Measurements from ENCODE around the gene ARL15. TPM values are rescaled to one million over a fixed set of nuclear protein-coding genes. Genes with fewer than 3 reads are reported as not detected.

ARL15 gene
- total and polyA plus RNA-seq, 2 donors (not counting 3 experiments of a cell fraction or from before 2014, with no cell fraction given): 11.9 to 24.4 TPM

GRCh38 chr5:54284586-54284985 lies 25.8 kb downstream of the ARL15 start:
- H3K4me1 ChIP-seq (ENCODE audit: control insufficient read depth, extremely low read depth, insufficient read depth, low read length): no peaks in the 10 kb centered on the region
- DNase-seq (ENCODE audit: low read depth, low spot score) (no peak), FAIRE-seq (no peak)
- H3K27me3 ChIP-seq (ENCODE audit: control insufficient read depth in 2 of 2, insufficient read depth in 2 of 2, low read length in 2 of 2): no peaks in the 10 kb centered on the region
- POLR2A ChIA-PET: no interaction called here
- intact Hi-C loops (cut with micrococcal nuclease) (no loop called here), dilution Hi-C loops (cut with MboI; ENCODE audit: extremely low pct_ligation_motif_present, low sequenced_read_pairs) (no loop called here)
- TF ChIP-seq CTCF (IDR thresholded peaks at IDR 0.05; ENCODE audit: extremely low read depth in 1 of 2, insufficient read depth in 1 of 2, low read depth in 1 of 2, low read length in 2 of 2): no peak
- no peak for TF ChIP-seq POLR2AphosphoS5 (IDR thresholded peaks at IDR 0.05; ENCODE audit: insufficient read depth, low read depth, low read length)
- no peak for TF ChIP-seq FOS (IDR thresholded peaks at IDR 0.05; ENCODE audit: borderline replicate concordance, insufficient read depth, low read length)
- TF ChIP-seq MAX (IDR thresholded peaks at IDR 0.05; ENCODE audit: insufficient read depth, insufficient read length): no peak
- no peak for TF ChIP-seq JUN (IDR thresholded peaks at IDR 0.05; ENCODE audit: borderline replicate concordance, insufficient read depth, insufficient read length, low read depth)
- TF ChIP-seq MYC (IDR thresholded peaks at IDR 0.05; ENCODE audit: low read depth, low read length): no peak
- TF ChIP-seq GATA2 (IDR thresholded peaks at IDR 0.05; ENCODE audit: insufficient read depth, insufficient read length, low read depth, low read length): no peak
- TF ChIP-seq POLR2A (IDR thresholded peaks at IDR 0.05; ENCODE audit: low read depth, low read length): no peak
- TF ChIP-seq EZH2 (IDR thresholded peaks at IDR 0.05; ENCODE audit: borderline replicate concordance, low read depth, low read length, severe bottlenecking): no peak
- H4K20me1 ChIP-seq (replicated peaks; ENCODE audit: control insufficient read depth, extremely low read depth, insufficient read depth, low read length): no peaks in the 10 kb centered on the region
- H3K4me3 ChIP-seq (replicated peaks in 1 of 3; ENCODE audit: insufficient read depth in 1 of 3, low read depth in 1 of 3, low read length in 3 of 3): no peak overlapping the region
- no peaks in the 10 kb centered on the region for H3K79me2 ChIP-seq (ENCODE audit: control insufficient read depth, insufficient read depth, low read length)
- BruUV-seq (replicated peaks): no TSS peak
- H3K4me2 ChIP-seq (ENCODE audit: insufficient read depth, low read length): no peak overlapping the region
- no peaks in the 10 kb centered on the region for H3K36me3 ChIP-seq (ENCODE audit: control insufficient read depth in 2 of 2, extremely low read depth in 1 of 2, insufficient read depth in 2 of 2, low read length in 2 of 2)
- CTCF ChIA-PET: interaction anchor here (0.9 kb wide), 1 partner anchor 41 kb away, joined by 3 read pairs; no protein-coding TSS in a partner anchor
- H3K9me3 ChIP-seq (replicated peaks; ENCODE audit: control insufficient read depth, insufficient read depth, low read length): no peaks in the 10 kb centered on the region
- no peak overlapping the region for H2AFZ ChIP-seq (ENCODE audit: low read depth, low read length)
- no peaks in the 10 kb centered on the region for H3K9me1 ChIP-seq (replicated peaks; ENCODE audit: control insufficient read depth, extremely low read depth, insufficient read depth, low read length)
- H3K9ac ChIP-seq (replicated peaks; ENCODE audit: extremely low read depth, insufficient read depth, low read length): no peak overlapping the region
- H3K27ac ChIP-seq (ENCODE audit: insufficient read depth, low read depth, low read length): no peak overlapping the region

Measured in endothelial cell of umbilical vein (primary cell).